Brain microvascular endothelial cell (primary cell): Measurements from ENCODE around the gene CLEC16A.

Experiments
- DNase-seq: peaks from one replicate; pipeline ENCODE4 v3.0.0-alpha.2; 2020
- H3K27ac ChIP-seq: fragments of 250-450 bp; sonication (Bioruptor Pico); 2 replicates; pipeline ENCODE4 v1.5.1; 2020; ENCODE audit warnings: mild to moderate bottlenecking, moderate library complexity
- H3K27me3 ChIP-seq: fragments of 250-450 bp; sonication (Bioruptor Pico); replicated peaks from 2 replicates; pipeline ENCODE4 v1.5.1; 2020; ENCODE audit warnings: mild to moderate bottlenecking
- H3K36me3 ChIP-seq: fragments of 250-450 bp; sonication (Bioruptor Pico); replicated peaks from 2 replicates; pipeline ENCODE4 v1.5.1; 2020; ENCODE audit warnings: mild to moderate bottlenecking
- H3K4me3 ChIP-seq: 2 replicates; pipeline ENCODE4 v1.5.1; 2011; ENCODE audit warnings: low read depth, mild to moderate bottlenecking, control low read depth, low read length, moderate library complexity
- CTCF ChIP-seq: IDR thresholded peaks from 2 replicates; pipeline ENCODE4 v1.5.1; 2011; ENCODE audit warnings: low read depth, mild to moderate bottlenecking, moderate library complexity, low read length, control low read depth, inconsistent platforms; ENCODE audit errors: missing control alignments
- in situ Hi-C: cut with HindIII; loops from 2 replicates; pipeline ENCODE4 v1.10.0; 2017; ENCODE audit warnings: low sequenced_read_pairs, low pct_ligation_motif_present

CLEC16A gene

GRCh38 chr16:11053916-11054460, 109.6 kb downstream of the CLEC16A start:
- Histone ChIP-seq H3K27me3 (no peaks in the 10 kb centered on the region), H3K27ac (no peak overlapping the region), H3K4me3 (no peak overlapping the region), H3K36me3 (peaks cover 5% of the 10 kb centered on the region)
- TF ChIP-seq CTCF = no peak
- no peak for DNase-seq
- in situ Hi-C loops = no loop called here

- TF ChIP-seq CTCF = no peak
- in situ Hi-C loops = no loop called here
- no peak overlapping the region for H3K4me3 ChIP-seq
Measured at GRCh38 chr16:11056090-11056992, 112.0 kb downstream of the CLEC16A start.

GRCh38 chr16:11056993-11057649, 112.8 kb downstream of the CLEC16A start:
- in situ Hi-C loops = no loop called here
- Histone ChIP-seq H3K27me3 (no peaks in the 10 kb centered on the region), H3K4me3 (no peak overlapping the region), H3K27ac (peak overlapping the region; percentile 10), H3K36me3 (peaks cover 3% of the 10 kb centered on the region)
- DNase-seq = no peak
- no peak for TF ChIP-seq CTCF

More at GRCh38 chr16:11056090-11056992, 112.0 kb downstream of the CLEC16A start:
- H3K36me3 ChIP-seq = peaks cover 3% of the 10 kb centered on the region
- no peak for DNase-seq
- no peaks in the 10 kb centered on the region for H3K27me3 ChIP-seq
- peak overlapping the region; percentile 10 for H3K27ac ChIP-seq

- H3K27me3 ChIP-seq = no peaks in the 10 kb centered on the region
- in situ Hi-C loops = no loop called here
- no peak overlapping the region for H3K27ac ChIP-seq
- H3K4me3 ChIP-seq = no peak overlapping the region
- DNase-seq = no peak
- TF ChIP-seq CTCF = no peak
- H3K36me3 ChIP-seq = peaks cover 3% of the 10 kb centered on the region
Measured at GRCh38 chr16:11057711-11058345, 113.5 kb downstream of the CLEC16A start.

GRCh38 chr16:11058832-11059231, 114.5 kb downstream of the CLEC16A start:
- Histone ChIP-seq H3K4me3 (no peak overlapping the region), H3K36me3 (peaks cover 3% of the 10 kb centered on the region), H3K27me3 (no peaks in the 10 kb centered on the region), H3K27ac (no peak overlapping the region)
- in situ Hi-C loops = no loop called here
- DNase-seq = no peak
- TF ChIP-seq CTCF = no peak
